WTC11 (cell line): ENCODE measurements around the gene RREB1. TPM values are rescaled to one million over a fixed set of nuclear protein-coding genes. Genes with fewer than 3 reads are reported as not detected.

Source experiments
- ATAC-seq: fragments of 200-7000 bp; cut with Tn5 transposase; 2 replicates; pipeline ENCODE4 v1.10.0; 2021; ENCODE audit warnings: mild to moderate bottlenecking, moderate library complexity
- CTCF ChIA-PET: fragments of 300-600 bp; sonication (Branson Sonifier 250); formaldehyde crosslinking; loops from one replicate; lab custom pipeline; 2021; ENCODE audit warnings: antibody characterized with exemption; lab: Charles Lee
- POLR2A ChIA-PET: fragments of 350-600 bp; sonication (Branson Sonifier 250); formaldehyde crosslinking; loops from one replicate; lab custom pipeline; 2021; ENCODE audit warnings: antibody characterized with exemption; lab: Charles Lee
- DNase-seq: peaks from one replicate; pipeline ENCODE4 v3.0.0; 2021; ENCODE audit warnings: low spot score
- H3K27ac Mint-ChIP-seq: 2 replicates; pipeline ENCODE4 v1.8.0; 2021; ENCODE audit warnings: mixed read lengths
- H3K27me3 Mint-ChIP-seq: 2 replicates; pipeline ENCODE4 v1.8.0; 2021; ENCODE audit warnings: low read depth, mild to moderate bottlenecking, moderate library complexity, mixed read lengths
- H3K36me3 Mint-ChIP-seq: 2 replicates; pipeline ENCODE4 v1.8.0; 2021; ENCODE audit warnings: mixed read lengths
- H3K4me1 Mint-ChIP-seq: 2 replicates; pipeline ENCODE4 v1.8.0; 2022; ENCODE audit warnings: mixed read lengths
- H3K4me3 Mint-ChIP-seq: 2 replicates; pipeline ENCODE4 v1.8.0; 2021; ENCODE audit warnings: mild to moderate bottlenecking, moderate library complexity, mixed read lengths
- H3K9me3 Mint-ChIP-seq: 2 replicates; pipeline ENCODE4 v1.8.0; 2021; ENCODE audit warnings: mixed read lengths
- AFF4 ChIP-seq: sonication (generic); formaldehyde crosslinking; IDR thresholded peaks from 2 replicates; pipeline ENCODE4 v1.8.1; 2023; ENCODE audit warnings: mild to moderate bottlenecking, missing genetic modification reagents, borderline replicate concordance
- AR ChIP-seq: fragments of 250-450 bp; sonication (Bioruptor Pico); IDR thresholded peaks from 2 replicates; pipeline ENCODE4 v1.9.0; 2021; ENCODE audit warnings: mild to moderate bottlenecking
- CBFB ChIP-seq: sonication (generic); formaldehyde crosslinking; IDR thresholded peaks from 2 replicates; pipeline ENCODE4 v1.8.1; 2022; ENCODE audit warnings: mild to moderate bottlenecking, low read depth, missing genetic modification reagents
- CREM ChIP-seq: sonication (generic); formaldehyde crosslinking; IDR thresholded peaks from 2 replicates; pipeline ENCODE4 v1.8.1; 2022; ENCODE audit warnings: mild to moderate bottlenecking, missing genetic modification reagents, moderate library complexity
- CTCF ChIP-seq: fragments of 200-600 bp; IDR thresholded peaks from 2 replicates; pipeline ENCODE4 v1.8.0; 2022; ENCODE audit warnings: antibody characterized with exemption
- FOXP4 ChIP-seq: sonication (generic); formaldehyde crosslinking; IDR thresholded peaks from 2 replicates; pipeline ENCODE4 v1.8.0; 2022; ENCODE audit warnings: mild to moderate bottlenecking, missing genetic modification reagents
- GRHL2 ChIP-seq: fragments of 250-450 bp; sonication (Bioruptor Pico); IDR thresholded peaks from 2 replicates; pipeline ENCODE4 v1.8.0; 2022; ENCODE audit warnings: mild to moderate bottlenecking, moderate library complexity; ENCODE audit not compliant: insufficient replicate concordance, severe bottlenecking
- JAZF1 ChIP-seq: fragments of 250-450 bp; sonication (Bioruptor Pico); IDR thresholded peaks from 2 replicates; pipeline ENCODE4 v1.9.0; 2021; ENCODE audit warnings: moderate library complexity, mild to moderate bottlenecking, inconsistent platforms
- KAT7 ChIP-seq: sonication (generic); formaldehyde crosslinking; IDR thresholded peaks from 2 replicates; pipeline ENCODE4 v1.8.1; 2023; ENCODE audit warnings: missing genetic modification reagents, mild to moderate bottlenecking, borderline replicate concordance
- MXD4 ChIP-seq: fragments of 250-450 bp; sonication (Bioruptor Pico); IDR thresholded peaks from 2 replicates; pipeline ENCODE4 v1.8.0; 2021; ENCODE audit warnings: mild to moderate bottlenecking, moderate library complexity, borderline replicate concordance
- NFATC4 ChIP-seq: fragments of 250-450 bp; sonication (Bioruptor Pico); IDR thresholded peaks from 2 replicates; pipeline ENCODE4 v1.9.0; 2021; ENCODE audit warnings: mild to moderate bottlenecking
- PRDM15 ChIP-seq: sonication (generic); formaldehyde crosslinking; IDR thresholded peaks from 2 replicates; pipeline ENCODE4 v1.8.0; 2022; ENCODE audit warnings: missing genetic modification reagents
- STAT6 ChIP-seq: sonication (generic); formaldehyde crosslinking; conservative IDR thresholded peaks from 2 replicates; pipeline ENCODE4 v1.8.1; 2023; ENCODE audit warnings: mild to moderate bottlenecking, low read depth, missing genetic modification reagents, moderate library complexity
- ZMAT4 ChIP-seq: fragments of 250-450 bp; sonication (Bioruptor Pico); IDR thresholded peaks from 2 replicates; pipeline ENCODE4 v1.9.0; 2021; ENCODE audit warnings: mild to moderate bottlenecking
- ZNF138 ChIP-seq: sonication (generic); formaldehyde crosslinking; conservative IDR thresholded peaks from 2 replicates; pipeline ENCODE4 v1.8.1; 2022; ENCODE audit warnings: mild to moderate bottlenecking, moderate library complexity, missing genetic modification reagents
- ZNF219 ChIP-seq: sonication (generic); formaldehyde crosslinking; IDR thresholded peaks from 2 replicates; pipeline ENCODE4 v1.8.0; 2023; ENCODE audit warnings: missing genetic modification reagents, mild to moderate bottlenecking, borderline replicate concordance
- ZNF512 ChIP-seq: sonication (generic); formaldehyde crosslinking; IDR thresholded peaks from 2 replicates; pipeline ENCODE4 v1.8.1; 2022; ENCODE audit warnings: missing genetic modification reagents, borderline replicate concordance
- total RNA-seq: library from RNA; stranded (reverse); gene quantifications from 3 replicates; pipeline ENCODE4 v1.2.3, GENCODE V29; 2021

Gene RREB1
- total RNA-seq, 1 experiment from 2014 or later = 38.5 TPM

- no peaks in the 10 kb centered on the region for H3K27me3 Mint-ChIP-seq
- peaks cover 57% of the 10 kb centered on the region for H3K36me3 Mint-ChIP-seq
- H3K4me3 Mint-ChIP-seq = no peak overlapping the region
- ChIA-PET CTCF (no interaction called here), POLR2A (no interaction called here)
- no peak for ATAC-seq
- no peaks in the 10 kb centered on the region for H3K9me3 Mint-ChIP-seq
- no peaks in the 10 kb centered on the region for H3K4me1 Mint-ChIP-seq
- DNase-seq = no peak
- H3K27ac Mint-ChIP-seq = no peak overlapping the region
- no peak for TF ChIP-seq CBFB (CRISPR knock-in tag)
- no peak for TF ChIP-seq ZMAT4 (CRISPR knock-in tag)
- TF ChIP-seq FOXP4 = no peak
- no peak for TF ChIP-seq ZNF219
- TF ChIP-seq MXD4 (CRISPR knock-in tag) = no peak
- TF ChIP-seq NFATC4 (CRISPR knock-in tag) = no peak
- TF ChIP-seq ZNF138 (CRISPR knock-in tag) = no peak
- TF ChIP-seq PRDM15 (CRISPR knock-in tag) = no peak
- no peak for TF ChIP-seq CREM (CRISPR knock-in tag)
- TF ChIP-seq ZNF512 (CRISPR knock-in tag) = no peak
- TF ChIP-seq STAT6 (CRISPR knock-in tag) = no peak
- no peak for TF ChIP-seq GRHL2 (CRISPR knock-in tag)
- TF ChIP-seq AR (CRISPR knock-in tag) = no peak
- no peak for TF ChIP-seq CTCF
- no peak for TF ChIP-seq KAT7 (CRISPR knock-in tag)
- TF ChIP-seq JAZF1 = no peak
- no peak for TF ChIP-seq AFF4 (CRISPR knock-in tag)
These were observed 75.9 kb downstream of the RREB1 start for GRCh38 chr6:7183707-7184106.
